IMR-90 (cell line): Measurements from ENCODE around the gene VPS41. TPM values are rescaled to one million over a fixed set of nuclear protein-coding genes. Genes with fewer than 3 reads are reported as not detected.

Experiments
- ATAC-seq: fragments of 200-7000 bp; cut with Tn5 transposase; 2 replicates; pipeline ENCODE4 v1.9.1; 2020; ENCODE audit warnings: low read depth, mild to moderate bottlenecking, moderate library complexity
- BruUV-seq: library from RNA; stranded (reverse); fragments of 400-500 nt; replicated peaks from 2 replicates; lab custom pipeline; 2021; lab: Mats Ljungman, UMichigan
- CTCF ChIA-PET: fragments of 300-600 bp; formaldehyde crosslinking; extraction: SDS; loops from one replicate; lab custom pipeline; 2021; ENCODE audit warnings: antibody characterized with exemption; lab: Yijun Ruan, JAX
- POLR2A ChIA-PET: fragments of 300-600 bp; sonication (Branson Sonifier 250); formaldehyde crosslinking; loops from one replicate; lab custom pipeline; 2022; ENCODE audit warnings: antibody characterized with exemption; ENCODE audit not compliant: unreplicated experiment; lab: Charles Lee
- DNase-seq: peaks from one replicate; pipeline ENCODE4 v3.0.0; 2013
- H2AFZ ChIP-seq: replicated peaks from 2 replicates; pipeline ENCODE3; 2013; ENCODE audit warnings: low read length, mild to moderate bottlenecking; ENCODE audit not compliant: poor library complexity
- H2AK5ac ChIP-seq: 2 replicates; pipeline ENCODE4 v1.6.1; 2013; ENCODE audit warnings: low read depth, low read length, inconsistent platforms
- H2AK9ac ChIP-seq: replicated peaks from 2 replicates; pipeline ENCODE3; 2013; ENCODE audit warnings: mild to moderate bottlenecking, low read depth, low read length, moderate library complexity; ENCODE audit not compliant: poor library complexity
- H2BK120ac ChIP-seq: 2 replicates; pipeline ENCODE4 v1.6.1; 2013; ENCODE audit warnings: low read depth, low read length, inconsistent platforms
- H2BK15ac ChIP-seq: 3 replicates; pipeline ENCODE4 v1.6.1; 2013; ENCODE audit warnings: low read depth, low read length, inconsistent platforms
- H2BK20ac ChIP-seq: 2 replicates; pipeline ENCODE4 v1.6.1; 2013; ENCODE audit warnings: low read depth, mild to moderate bottlenecking, inconsistent platforms, low read length, moderate library complexity
- H2BK5ac ChIP-seq: 2 replicates; pipeline ENCODE4 v1.6.1; 2013; ENCODE audit warnings: mild to moderate bottlenecking, low read depth, low read length, inconsistent platforms; ENCODE audit not compliant: poor library complexity, severe bottlenecking
- H3K14ac ChIP-seq: replicated peaks from 2 replicates; pipeline ENCODE4 v1.6.1; 2013; ENCODE audit warnings: low read depth, low read length, inconsistent platforms
- H3K18ac ChIP-seq: 2 replicates; pipeline ENCODE4 v1.6.1; 2013; ENCODE audit warnings: low read depth, low read length, control low read depth
- H3K23ac ChIP-seq: 2 replicates; pipeline ENCODE4 v1.6.1; 2013; ENCODE audit warnings: low read depth, low read length, inconsistent platforms
- H3K27ac ChIP-seq: 2 replicates; pipeline ENCODE4 v1.5.1; 2013; ENCODE audit warnings: mild to moderate bottlenecking, control low read depth, low read length; ENCODE audit not compliant: insufficient read depth
- H3K27me3 ChIP-seq: 2 replicates; pipeline ENCODE4 v1.6.1; 2013; ENCODE audit warnings: low read length; ENCODE audit not compliant: control insufficient read depth, insufficient read depth
- H3K36me3 ChIP-seq: 2 replicates; pipeline ENCODE4 v1.6.1; 2013; ENCODE audit warnings: low read length, mixed read lengths; ENCODE audit not compliant: control insufficient read depth, insufficient read depth
- H3K4ac ChIP-seq: 2 replicates; pipeline ENCODE4 v1.6.1; 2013; ENCODE audit warnings: low read depth, low read length, inconsistent platforms
- H3K4me1 ChIP-seq: 2 replicates; pipeline ENCODE4 v1.6.1; 2013; ENCODE audit warnings: low read length, mixed read lengths; ENCODE audit not compliant: control insufficient read depth, insufficient read depth
- H3K4me2 ChIP-seq: 2 replicates; pipeline ENCODE4 v1.6.1; 2013; ENCODE audit warnings: low read depth, mild to moderate bottlenecking, control low read depth, low read length, moderate library complexity
- H3K4me3 ChIP-seq: 2 replicates; pipeline ENCODE4 v1.5.1; 2013; ENCODE audit warnings: low read depth, mild to moderate bottlenecking, control low read depth, low read length, moderate library complexity; ENCODE audit not compliant: insufficient read depth
- H3K56ac ChIP-seq: 2 replicates; pipeline ENCODE4 v1.6.1; 2013; ENCODE audit warnings: low read length, inconsistent platforms; ENCODE audit not compliant: insufficient read depth; ENCODE audit errors: extremely low read depth
- H3K79me1 ChIP-seq, 2 experiments: 2 replicates each; pipeline ENCODE4 v1.6.1; 2013; ENCODE audit warnings: low read length in 2 of 2, inconsistent platforms in 1 of 2, low read depth in 1 of 2
- H3K9ac ChIP-seq: 2 replicates; pipeline ENCODE4 v1.6.1; 2013; ENCODE audit warnings: low read depth, low read length, control low read depth
- H3K9me1 ChIP-seq: 2 replicates; pipeline ENCODE4 v1.6.1; 2013; ENCODE audit warnings: low read length, inconsistent platforms; ENCODE audit not compliant: insufficient read depth
- H3K9me3 ChIP-seq: 2 replicates; pipeline ENCODE4 v1.6.1; 2013; ENCODE audit warnings: low read length; ENCODE audit not compliant: control insufficient read depth, insufficient read depth
- H4K20me1 ChIP-seq: 2 replicates; pipeline ENCODE4 v1.6.1; 2013; ENCODE audit warnings: low read length, inconsistent platforms; ENCODE audit not compliant: insufficient read depth
- H4K5ac ChIP-seq: 2 replicates; pipeline ENCODE4 v1.6.1; 2013; ENCODE audit warnings: mild to moderate bottlenecking, low read depth, low read length, control low read depth
- H4K8ac ChIP-seq, 2 experiments: 2 replicates each; pipeline ENCODE4 v1.6.1; 2013; ENCODE audit warnings: low read depth in 2 of 2, low read length in 2 of 2, control low read depth in 1 of 2, inconsistent platforms in 1 of 2
- H4K91ac ChIP-seq: 2 replicates; pipeline ENCODE4 v1.6.1; 2013; ENCODE audit warnings: low read depth, low read length, inconsistent platforms; ENCODE audit not compliant: insufficient read depth
- CEBPB ChIP-seq: IDR thresholded peaks from 2 replicates; pipeline ENCODE4 v1.6.1; 2012; ENCODE audit warnings: low read depth, low read length, improper control_type of control experiment
- WGBS, 2 experiments: methylation state at CpG; one replicate each; pipeline versions ENCODE4 v1.1.5 to v1.1.7; 2013; ENCODE audit warnings: missing lambda C conversion rate in 2 of 2; ENCODE audit not compliant: insufficient read length in 1 of 2; ENCODE audit errors: extremely low coverage in 2 of 2; 5-methylcytosine and 5-hydroxymethylcytosine counted together
- dilution Hi-C: fragments of 300-500 bp; cut with HindIII; formaldehyde crosslinking; loops from one replicate; pipeline ENCODE4 v1.14.3; 2018; ENCODE audit warnings: low sequenced_read_pairs; ENCODE audit not compliant: unreplicated experiment
- in situ Hi-C: fragments of 300-500 bp; cut with MboI; formaldehyde crosslinking; loops from 3 replicates; pipeline ENCODE4 v1.14.3; 2019; ENCODE audit warnings: low sequenced_read_pairs, inconsistent platforms, mixed read lengths
- intact Hi-C: fragments of 100-400 bp; cut with micrococcal nuclease; formaldehyde crosslinking; loops from 2 replicates; pipeline ENCODE4 v1.10.0; 2022
- polyA plus RNA-seq, 3 experiments: library from polyadenylated mRNA; depleted of rRNA; stranded (reverse); fragments of >200 nt; gene quantifications; 2 replicates each; pipeline ENCODE4 v1.2.3, GENCODE V29; 2012; ENCODE audit warnings: low replicate concordance in 1 of 3
- total RNA-seq: library from RNA; depleted of rRNA; stranded (reverse); fragments of >200 nt; gene quantifications from 2 replicates; pipeline ENCODE4 v1.2.3, GENCODE V29; 2012
- TF ChIP-seq, protein P1 (sequence below): conservative IDR thresholded peaks from 2 replicates; pipeline ENCODE4 v1.5.1; 2012; ENCODE audit warnings: mild to moderate bottlenecking, low read depth, low read length, improper control_type of control experiment

Gene VPS41
- total and polyA plus RNA-seq, 2 of the 4 experiments (the other 2 are of a cell fraction): 16.0 to 28.0 TPM

DNA sequence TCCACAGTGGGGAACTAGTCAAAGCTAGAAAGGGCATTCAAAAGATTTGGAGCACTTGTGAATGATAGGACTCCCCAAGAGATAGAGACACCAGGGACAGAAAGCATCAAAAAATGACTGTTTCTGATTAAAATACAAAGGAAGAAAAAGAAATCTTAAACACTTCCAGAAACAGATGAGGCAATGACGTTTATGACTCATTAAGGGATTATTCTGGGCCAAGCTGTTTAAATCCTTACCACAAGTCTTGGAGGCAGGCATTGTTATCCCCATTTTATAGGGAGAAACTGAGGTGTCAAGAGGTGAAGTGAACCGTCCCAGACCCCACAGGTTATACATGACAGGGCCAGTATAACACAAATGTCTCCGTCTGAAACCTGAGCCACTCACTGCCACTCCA lies 209.5 kb downstream of the VPS41 start:
- Histone ChIP-seq H2BK15ac (no peak overlapping the region), H2AFZ (no peak overlapping the region), H4K8ac (no peak overlapping the region), H3K14ac (no peak overlapping the region), H3K9me1 (no peaks in the 10 kb centered on the region), H4K5ac (no peak overlapping the region), H4K91ac (no peak overlapping the region), H3K27ac (no peak overlapping the region), H2AK9ac (no peak overlapping the region), H3K4me3 (no peak overlapping the region), H4K20me1 (no peaks in the 10 kb centered on the region), H3K18ac (no peak overlapping the region), H3K9me3 (no peaks in the 10 kb centered on the region), H3K9ac (no peak overlapping the region), H3K23ac (no peak overlapping the region), H2BK5ac (no peak overlapping the region), H3K4me2 (no peak overlapping the region), H3K79me1 (no peaks in the 10 kb centered on the region), H2BK120ac (no peak overlapping the region), H3K27me3 (no peaks in the 10 kb centered on the region), H2AK5ac (no peak overlapping the region), H3K4ac (no peak overlapping the region), H3K56ac (no peak overlapping the region), H3K36me3 (no peaks in the 10 kb centered on the region), H3K4me1 (peaks cover 3% of the 10 kb centered on the region; the same call in 1 of the 2 replicates), H2BK20ac (no peak overlapping the region)
- in situ Hi-C loops (no loop called here), intact Hi-C loops (no loop called here), dilution Hi-C loops (no loop called here)
- no TSS peak for BruUV-seq
- ATAC-seq (no peak; the same call in 1 of the 2 replicates), DNase-seq (peak; percentile 50)
- peak; percentile 35; the same call in 1 of the 2 replicates for TF ChIP-seq CEBPB
- TF ChIP-seq, protein P1, sequence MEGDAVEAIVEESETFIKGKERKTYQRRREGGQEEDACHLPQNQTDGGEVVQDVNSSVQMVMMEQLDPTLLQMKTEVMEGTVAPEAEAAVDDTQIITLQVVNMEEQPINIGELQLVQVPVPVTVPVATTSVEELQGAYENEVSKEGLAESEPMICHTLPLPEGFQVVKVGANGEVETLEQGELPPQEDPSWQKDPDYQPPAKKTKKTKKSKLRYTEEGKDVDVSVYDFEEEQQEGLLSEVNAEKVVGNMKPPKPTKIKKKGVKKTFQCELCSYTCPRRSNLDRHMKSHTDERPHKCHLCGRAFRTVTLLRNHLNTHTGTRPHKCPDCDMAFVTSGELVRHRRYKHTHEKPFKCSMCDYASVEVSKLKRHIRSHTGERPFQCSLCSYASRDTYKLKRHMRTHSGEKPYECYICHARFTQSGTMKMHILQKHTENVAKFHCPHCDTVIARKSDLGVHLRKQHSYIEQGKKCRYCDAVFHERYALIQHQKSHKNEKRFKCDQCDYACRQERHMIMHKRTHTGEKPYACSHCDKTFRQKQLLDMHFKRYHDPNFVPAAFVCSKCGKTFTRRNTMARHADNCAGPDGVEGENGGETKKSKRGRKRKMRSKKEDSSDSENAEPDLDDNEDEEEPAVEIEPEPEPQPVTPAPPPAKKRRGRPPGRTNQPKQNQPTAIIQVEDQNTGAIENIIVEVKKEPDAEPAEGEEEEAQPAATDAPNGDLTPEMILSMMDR: no peak
- no CpG with 5 or more reads among the region's 3 CpGs for WGBS, 2 experiments
- ChIA-PET CTCF (no interaction called here), POLR2A (no interaction called here)
